NCI-H146 (cell line): ENCODE results near the gene ANO7.

ENCODE experiments used
- DNase-seq: peaks from one replicate; lab custom pipeline; 2025; lab: John Stamatoyannopoulos, UW

The ANO7 gene

GRCh38 chr2:241158546-241158900, 30.0 kb upstream of the ANO7 start:
- DNase-seq: no peak

GRCh38 chr2:241159116-241159515, 29.4 kb upstream of the ANO7 start:
- no peak for DNase-seq

GRCh38 chr2:241160318-241160717, 28.2 kb upstream of the ANO7 start:
- no peak for DNase-seq

GRCh38 chr2:241161646-241162281, 26.7 kb upstream of the ANO7 start:
- DNase-seq: no peak

- no peak for DNase-seq
Observed at GRCh38 chr2:241163601-241164118, 24.8 kb upstream of the ANO7 start.

GRCh38 chr2:241168366-241168765, 20.1 kb upstream of the ANO7 start:
- no peak for DNase-seq

GRCh38 chr2:241173557-241173956, 14.9 kb upstream of the ANO7 start:
- DNase-seq: no peak

GRCh38 chr2:241177526-241178334, 10.7 kb upstream of the ANO7 start:
- no peak for DNase-seq

- DNase-seq: no peak
Observed at GRCh38 chr2:241178961-241179360, 9.5 kb upstream of the ANO7 start.

GRCh38 chr2:241179899-241180298, 8.6 kb upstream of the ANO7 start:
- no peak for DNase-seq

- no peak for DNase-seq
Observed at GRCh38 chr2:241180495-241180894, 8.0 kb upstream of the ANO7 start.

- no peak for DNase-seq
Observed at GRCh38 chr2:241182126-241182525, 6.4 kb upstream of the ANO7 start.

GRCh38 chr2:241182531-241183133, 5.8 kb upstream of the ANO7 start:
- DNase-seq: no peak

GRCh38 chr2:241183221-241183620, 5.3 kb upstream of the ANO7 start:
- DNase-seq: no peak

- DNase-seq: no peak
Observed at GRCh38 chr2:241184901-241185300, 3.6 kb upstream of the ANO7 start.

- DNase-seq: no peak
Observed at GRCh38 chr2:241185961-241186360, 2.5 kb upstream of the ANO7 start.

GRCh38 chr2:241187101-241187917, 1.2 kb upstream of the ANO7 start:
- no peak for DNase-seq

- no peak for DNase-seq
Observed at GRCh38 chr2:241187918-241188234, 601 bp upstream of the ANO7 start.

- no peak for DNase-seq
Observed at GRCh38 chr2:241189093-241189855, 797 bp downstream of the ANO7 start.

GRCh38 chr2:241189856-241190201, 1.4 kb downstream of the ANO7 start:
- no peak for DNase-seq

GRCh38 chr2:241190291-241190981, 2.0 kb downstream of the ANO7 start:
- DNase-seq: no peak
